A549 (cell line): ENCODE data around the gene ZNRF2. TPM values are rescaled to one million over a fixed set of nuclear protein-coding genes. Genes with fewer than 3 reads are reported as not detected.
"Not testable (repeated sequence)": the region's sequence is repeated elsewhere in the genome, so short reads cannot be mapped to it uniquely, and the experiment has no call there.

Experiments used
- ATAC-seq, 2 experiments: fragments of 200-7000 bp in 1 of 2; fragments of >200 bp in 1 of 2; cut with Nextera tagmentation in 1 of 2; cut with Tn5 transposase in 1 of 2; 3 replicates each; pipeline versions ENCODE4 v1.8.0 to v1.9.1; 2018 to 2020; ENCODE audit warnings: mild to moderate bottlenecking in 1 of 2, moderate library complexity in 1 of 2
- CTCF ChIA-PET: fragments of 300-600 bp; sonication (Branson Sonifier 250); formaldehyde crosslinking; extraction: SDS; loops from one replicate; lab custom pipeline; 2021; ENCODE audit warnings: antibody characterized with exemption, inconsistent platforms; lab: Yijun Ruan, JAX
- POLR2A ChIA-PET: fragments of 350-600 bp; formaldehyde crosslinking; extraction: SDS; loops from one replicate; lab custom pipeline; 2021; ENCODE audit warnings: antibody characterized with exemption, inconsistent platforms; lab: Yijun Ruan, JAX
- DNase-seq, 2 experiments: peaks; one replicate each; pipeline versions ENCODE4 v3.0.0 to v3.0.0-alpha.2; 2011 to 2016; ENCODE audit warnings: low read depth in 1 of 2, low spot score in 1 of 2
- FAIRE-seq: peaks from 2 replicates; lab custom pipeline; 2011; peaks lifted over from hg19 to GRCh38; lab: Jason Lieb, UNC
- H3K27ac ChIP-seq, 2 experiments: fragments of >200 bp; sonication (Bioruptor Twin); formaldehyde crosslinking; 3 replicates each; pipeline ENCODE4 v1.5.1; 2016 to 2017
- H3K4me1 ChIP-seq: fragments of >200 bp; sonication (Bioruptor Twin); formaldehyde crosslinking; 3 replicates; pipeline ENCODE4 v1.6.1; 2016
- H3K4me2 ChIP-seq: fragments of >200 bp; sonication (Bioruptor Twin); formaldehyde crosslinking; 3 replicates; pipeline ENCODE4 v1.6.1; 2016
- H3K4me3 ChIP-seq: fragments of >200 bp; sonication (Bioruptor Twin); formaldehyde crosslinking; 3 replicates; pipeline ENCODE4 v1.5.1; 2016
- H3K9me3 ChIP-seq: fragments of >200 bp; sonication (Bioruptor Twin); formaldehyde crosslinking; 3 replicates; pipeline ENCODE4 v1.6.1; 2016
- BCL3 ChIP-seq: fragments of >200 bp; sonication (Bioruptor Twin); formaldehyde crosslinking; IDR thresholded peaks from 3 replicates; pipeline ENCODE4 v1.6.1; 2016
- BHLHE40 ChIP-seq: IDR thresholded peaks from 2 replicates; pipeline ENCODE4 v1.6.1; 2012; ENCODE audit warnings: low read depth, low read length, inconsistent platforms
- CEBPB ChIP-seq, 2 experiments: fragments of >200 bp in 1 of 2; sonication (Bioruptor Twin) in 1 of 2; formaldehyde crosslinking in 1 of 2; IDR thresholded peaks; 2 replicates each; pipeline ENCODE4 v1.6.1; 2012 to 2016
- CHD2 ChIP-seq: fragments of 150-350 bp; IDR thresholded peaks from 2 replicates; pipeline ENCODE4 v1.6.1; 2014; ENCODE audit warnings: low read length; ENCODE audit not compliant: partially characterized antibody
- EHF ChIP-seq: fragments of 250-450 bp; sonication (Bioruptor Pico); IDR thresholded peaks from 2 replicates; pipeline ENCODE4 v1.5.0; 2020; ENCODE audit warnings: mild to moderate bottlenecking
- ELK1 ChIP-seq: fragments of 150-350 bp; IDR thresholded peaks from 2 replicates; pipeline ENCODE4 v1.6.1; 2014; ENCODE audit warnings: low read depth, mild to moderate bottlenecking, low read length
- EP300 ChIP-seq, 2 experiments: fragments of >200 bp; sonication (Bioruptor Twin); formaldehyde crosslinking; IDR thresholded peaks; 2 replicates in 1 of 2; 3 replicates in 1 of 2; pipeline ENCODE4 v1.6.1; 2016 to 2017
- FOXS1 ChIP-seq: fragments of 250-450 bp; sonication (Bioruptor Pico); IDR thresholded peaks from 2 replicates; pipeline ENCODE4 v1.5.0; 2020; ENCODE audit warnings: mild to moderate bottlenecking, moderate library complexity
- GATA3 ChIP-seq: IDR thresholded peaks from 2 replicates; pipeline ENCODE4 v1.6.1; 2012; ENCODE audit warnings: borderline replicate concordance
- HDAC2 ChIP-seq: fragments of 200-600 bp; sonication (generic); IDR thresholded peaks from 2 replicates; pipeline ENCODE4 v1.6.1; 2016
- HOXB13 ChIP-seq: fragments of 250-450 bp; sonication (Bioruptor Pico); IDR thresholded peaks from 2 replicates; pipeline ENCODE4 v1.5.0; 2020; ENCODE audit warnings: low read depth, mild to moderate bottlenecking, moderate library complexity
- HOXB5 ChIP-seq: fragments of 250-450 bp; sonication (Bioruptor Pico); IDR thresholded peaks from 2 replicates; pipeline ENCODE4 v1.5.0; 2020; ENCODE audit warnings: mild to moderate bottlenecking, moderate library complexity
- KDM5A ChIP-seq: fragments of 200-600 bp; sonication (generic); IDR thresholded peaks from 2 replicates; pipeline ENCODE4 v1.6.1; 2016; ENCODE audit warnings: antibody characterized with exemption, mild to moderate bottlenecking
- NFE2L2 ChIP-seq: fragments of 150-350 bp; conservative IDR thresholded peaks from 2 replicates; pipeline ENCODE4 v1.6.1; 2014; ENCODE audit warnings: low read length
- POLR2AphosphoS2 ChIP-seq: conservative IDR thresholded peaks from 2 replicates; pipeline ENCODE4 v1.6.1; 2012; ENCODE audit warnings: low read length, improper control_type of control experiment, inconsistent platforms
- RCOR1 ChIP-seq: fragments of 150-350 bp; IDR thresholded peaks from 2 replicates; pipeline ENCODE4 v1.6.1; 2014; ENCODE audit warnings: antibody characterized with exemption, low read length, low read depth
- SMC3 ChIP-seq: fragments of >200 bp; sonication (Bioruptor Twin); formaldehyde crosslinking; IDR thresholded peaks from 3 replicates; pipeline ENCODE4 v1.6.1; 2018; ENCODE audit warnings: inconsistent platforms
- ZC3H11A ChIP-seq: fragments of 450-650 bp; IDR thresholded peaks from 2 replicates; pipeline ENCODE4 v1.6.1; 2014; ENCODE audit warnings: antibody characterized with exemption, mild to moderate bottlenecking
- ZFP36 ChIP-seq: fragments of 450-650 bp; IDR thresholded peaks from 2 replicates; pipeline ENCODE4 v1.6.1; 2014; ENCODE audit warnings: borderline replicate concordance; ENCODE audit not compliant: partially characterized antibody
- ZSCAN20 ChIP-seq: fragments of 250-450 bp; sonication (Bioruptor Pico); IDR thresholded peaks from 2 replicates; pipeline ENCODE4 v1.8.0; 2022; ENCODE audit warnings: mild to moderate bottlenecking, moderate library complexity
- WGBS: methylation state at CpG from one replicate; pipeline ENCODE4 v1.1.6; 2017; ENCODE audit errors: missing lambda C conversion rate; 5-methylcytosine and 5-hydroxymethylcytosine counted together
- polyA plus RNA-seq, 4 experiments: library from polyadenylated mRNA; depleted of rRNA in 3 of 4; stranded (reverse); fragments of >200 nt; fragmentation: RNase III in 1 of 4; extraction: RNeasy Plus Mini Kit Qiagen cat#74134 plus additional on column Dnase treatment in 1 of 4; gene quantifications; 2 replicates in 3 of 4; 3 replicates in 1 of 4; pipeline ENCODE4 v1.2.3, GENCODE V29; 2011 to 2017
- TF ChIP-seq, protein P1 (sequence below): IDR thresholded peaks from 2 replicates; pipeline ENCODE4 v1.6.1; 2012

The ZNRF2 gene
- polyA plus RNA-seq, 2 of the 4 experiments (the other 2 are of a cell fraction) = 5.9 to 11.4 TPM

GRCh38 chr7:30264052-30264451 is 20.3 kb upstream of the ZNRF2 start (continued):
- no peak for TF ChIP-seq NFE2L2

GRCh38 chr7:30265189-30265588 is 19.2 kb upstream of the ZNRF2 start:
- DNase-seq, POLR2A ChIA-PET, H3K27ac ChIP-seq, H3K4me2 ChIP-seq, H3K9me3 ChIP-seq, H3K4me1 ChIP-seq, FAIRE-seq, ATAC-seq, H3K4me3 ChIP-seq: not testable (repeated sequence)
- 92% methylated on average over 4 of the region's 4 CpGs for WGBS
- CTCF ChIA-PET = interaction anchor here (0.9 to 1.7 kb wide), 2 partner anchors 11 to 300 kb away, joined by 5 read pairs; no protein-coding TSS in a partner anchor

DNA sequence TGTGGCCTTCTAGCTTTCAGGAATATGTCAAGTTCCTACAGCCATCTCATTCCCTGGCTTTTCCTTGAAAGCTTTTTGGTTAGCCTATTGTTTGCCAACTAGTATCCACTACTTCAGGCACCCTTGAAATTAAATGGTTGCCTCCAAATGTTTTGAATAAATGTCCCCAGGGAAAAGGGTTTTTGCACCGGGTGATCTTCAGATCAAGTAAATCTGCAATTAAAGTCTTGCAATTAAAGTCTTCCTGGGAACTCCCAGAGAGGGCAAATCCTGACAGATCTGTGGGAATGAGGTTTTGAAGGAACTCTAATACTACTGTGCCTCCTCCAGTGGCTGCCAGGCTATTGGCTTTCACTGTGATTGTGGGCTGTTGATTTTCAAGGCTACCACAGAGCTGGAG is 17.7 kb upstream of the ZNRF2 start:
- ATAC-seq = no peak
- Histone ChIP-seq H3K4me3 (no peak overlapping the region), H3K9me3 (no peaks in the 10 kb centered on the region), H3K4me2 (no peak overlapping the region), H3K4me1 (no peaks in the 10 kb centered on the region), H3K27ac (no peak overlapping the region)
- FAIRE-seq = no peak
- TF ChIP-seq GATA3 (no peak), EHF (CRISPR knock-in tag) (no peak), BHLHE40 (no peak), BCL3 (no peak), ZC3H11A (no peak), KDM5A (no peak), HDAC2 (no peak), POLR2AphosphoS2 (no peak), HOXB13 (CRISPR knock-in tag) (no peak), EP300 (IDR thresholded peaks at IDR 0.05) (no peak), HOXB5 (CRISPR knock-in tag) (no peak), SMC3 (no peak), ZFP36 (no peak), ZSCAN20 (no peak), ELK1 (no peak), RCOR1 (no peak), CEBPB (IDR thresholded peaks at IDR 0.05) (no peak)
- TF ChIP-seq, protein P1, sequence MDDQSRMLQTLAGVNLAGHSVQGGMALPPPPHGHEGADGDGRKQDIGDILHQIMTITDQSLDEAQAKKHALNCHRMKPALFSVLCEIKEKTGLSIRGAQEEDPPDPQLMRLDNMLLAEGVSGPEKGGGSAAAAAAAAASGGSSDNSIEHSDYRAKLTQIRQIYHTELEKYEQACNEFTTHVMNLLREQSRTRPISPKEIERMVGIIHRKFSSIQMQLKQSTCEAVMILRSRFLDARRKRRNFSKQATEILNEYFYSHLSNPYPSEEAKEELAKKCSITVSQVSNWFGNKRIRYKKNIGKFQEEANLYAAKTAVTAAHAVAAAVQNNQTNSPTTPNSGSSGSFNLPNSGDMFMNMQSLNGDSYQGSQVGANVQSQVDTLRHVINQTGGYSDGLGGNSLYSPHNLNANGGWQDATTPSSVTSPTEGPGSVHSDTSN = no peak
- no peak for DNase-seq
- ChIA-PET POLR2A (no interaction called here), CTCF (interaction anchor here (0.9 to 1.7 kb wide), 4 partner anchors 9 to 298 kb away, joined by 3 to 5 read pairs (median 3); no protein-coding TSS in a partner anchor)
- WGBS = 69% methylated on average over 1 of the region's 1 CpG

GRCh38 chr7:30268586-30268985 is 15.8 kb upstream of the ZNRF2 start:
- FAIRE-seq = no peak
- Histone ChIP-seq H3K9me3 (no peaks in the 10 kb centered on the region), H3K4me3 (no peak overlapping the region)

More at GRCh38 chr7:30268586-30268985, 15.8 kb upstream of the ZNRF2 start:
- no peak for DNase-seq
- CTCF ChIA-PET = interaction anchor here (0.7 to 1.3 kb wide), 2 partner anchors 104 to 330 kb away, joined by 3 to 5 read pairs; no protein-coding TSS in a partner anchor
- 88% methylated on average over 6 of the region's 6 CpGs for WGBS
- Histone ChIP-seq H3K27ac (no peak overlapping the region), H3K4me2 (no peak overlapping the region), H3K4me1 (no peaks in the 10 kb centered on the region)
- no peak for ATAC-seq
- TF ChIP-seq FOXS1 (CRISPR knock-in tag) (no peak), ZSCAN20 (no peak), BCL3 (no peak), CHD2 (no peak)
- TF ChIP-seq, all 56 proteins: peak for 0
- POLR2A ChIA-PET = no interaction called here
